SK-N-SH (cell line): ENCODE measurements around the gene FPR1.

Experiments used
- EP300 ChIP-seq, 2 experiments: IDR thresholded peaks; 2 replicates each; pipeline versions ENCODE4 v1.4.0 to v1.6.1; 2012; ENCODE audit warnings: borderline replicate concordance in 1 of 2, low read depth in 1 of 2, low read length in 1 of 2
- EZH2phosphoT487 ChIP-seq: fragments of 200-600 bp; sonication (generic); IDR thresholded peaks from 2 replicates; pipeline ENCODE4 v1.6.1; 2017; ENCODE audit warnings: low read depth, mixed run types, mild to moderate bottlenecking, antibody characterized with exemption, moderate library complexity, borderline replicate concordance
- GATA2 ChIP-seq: sonication (generic); formaldehyde crosslinking; IDR thresholded peaks from 2 replicates; pipeline ENCODE4 v1.5.0; 2020; ENCODE audit warnings: mild to moderate bottlenecking, missing genetic modification reagents
- JUND ChIP-seq: IDR thresholded peaks from 2 replicates; pipeline ENCODE4 v1.4.0; 2012
- POLR2AphosphoS5 ChIP-seq: IDR thresholded peaks from 2 replicates; pipeline ENCODE4 v1.6.1; 2012; ENCODE audit warnings: low read depth, low read length
- RFX5 ChIP-seq: IDR thresholded peaks from 2 replicates; pipeline ENCODE4 v1.6.1; 2012; ENCODE audit warnings: mild to moderate bottlenecking, improper control_type of control experiment, low read length
- SIN3A ChIP-seq: IDR thresholded peaks from 2 replicates; pipeline ENCODE4 v1.6.1; 2012; ENCODE audit warnings: low read depth, mild to moderate bottlenecking, low read length, moderate library complexity, borderline replicate concordance
- TCF12 ChIP-seq: IDR thresholded peaks from 2 replicates; pipeline ENCODE4 v1.4.0; 2012
- YY1 ChIP-seq: IDR thresholded peaks from 2 replicates; pipeline ENCODE4 v1.4.0; 2012; ENCODE audit warnings: low read depth, mild to moderate bottlenecking
- TF ChIP-seq, protein P1 (sequence below): fragments of 200-600 bp; sonication (generic); IDR thresholded peaks from 2 replicates; pipeline ENCODE4 v1.6.1; 2017; ENCODE audit warnings: antibody characterized with exemption, mild to moderate bottlenecking, moderate library complexity
- TF ChIP-seq, protein P2 (sequence below): IDR thresholded peaks from 2 replicates; pipeline ENCODE4 v1.4.0; 2012; ENCODE audit warnings: low read depth, borderline replicate concordance
- TF ChIP-seq, protein P3 (sequence below): fragments of 150-350 bp; IDR thresholded peaks from 2 replicates; pipeline ENCODE4 v1.6.1; 2017; ENCODE audit warnings: antibody characterized with exemption, low read length, low read depth, borderline replicate concordance
- TF ChIP-seq, protein P4 (sequence below): IDR thresholded peaks from 2 replicates; pipeline ENCODE4 v1.6.1; 2012; ENCODE audit warnings: mild to moderate bottlenecking, low read depth, low read length, moderate library complexity

DNA sequence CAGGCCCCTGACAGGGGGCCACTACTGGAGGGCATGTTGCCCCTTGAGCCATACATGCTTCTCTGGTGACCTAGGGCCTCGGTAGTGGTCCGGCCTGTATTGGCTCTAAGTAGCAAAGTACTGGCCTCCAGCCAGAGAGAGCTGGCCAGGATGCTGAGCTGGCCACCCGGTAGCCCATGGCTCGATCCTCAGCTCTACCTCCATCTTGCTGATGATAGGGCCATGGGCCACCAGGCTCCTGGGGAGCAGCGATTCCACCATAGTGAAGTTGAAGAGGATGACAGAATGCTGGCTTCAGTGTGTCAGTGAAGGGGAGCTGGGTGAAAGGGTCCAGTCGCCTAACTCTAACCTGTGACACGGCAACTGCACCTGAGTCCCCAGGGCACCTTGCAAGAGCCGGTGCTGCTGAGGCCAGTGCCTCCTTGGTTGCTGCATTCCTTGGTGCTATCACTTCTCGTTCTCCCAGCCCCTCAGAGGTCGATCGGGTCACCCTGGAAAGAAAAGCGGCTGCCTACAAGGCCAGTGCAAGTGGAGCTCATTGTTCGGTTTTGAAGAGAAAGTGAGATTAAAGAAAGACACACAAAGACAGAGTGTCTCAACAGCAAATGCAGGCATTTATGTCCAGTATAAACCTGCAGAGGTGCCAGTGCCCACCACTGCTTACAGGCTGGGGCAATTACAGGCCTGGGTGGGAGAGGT, 48.2 kb upstream of the FPR1 start:
- TF ChIP-seq, protein P1, sequence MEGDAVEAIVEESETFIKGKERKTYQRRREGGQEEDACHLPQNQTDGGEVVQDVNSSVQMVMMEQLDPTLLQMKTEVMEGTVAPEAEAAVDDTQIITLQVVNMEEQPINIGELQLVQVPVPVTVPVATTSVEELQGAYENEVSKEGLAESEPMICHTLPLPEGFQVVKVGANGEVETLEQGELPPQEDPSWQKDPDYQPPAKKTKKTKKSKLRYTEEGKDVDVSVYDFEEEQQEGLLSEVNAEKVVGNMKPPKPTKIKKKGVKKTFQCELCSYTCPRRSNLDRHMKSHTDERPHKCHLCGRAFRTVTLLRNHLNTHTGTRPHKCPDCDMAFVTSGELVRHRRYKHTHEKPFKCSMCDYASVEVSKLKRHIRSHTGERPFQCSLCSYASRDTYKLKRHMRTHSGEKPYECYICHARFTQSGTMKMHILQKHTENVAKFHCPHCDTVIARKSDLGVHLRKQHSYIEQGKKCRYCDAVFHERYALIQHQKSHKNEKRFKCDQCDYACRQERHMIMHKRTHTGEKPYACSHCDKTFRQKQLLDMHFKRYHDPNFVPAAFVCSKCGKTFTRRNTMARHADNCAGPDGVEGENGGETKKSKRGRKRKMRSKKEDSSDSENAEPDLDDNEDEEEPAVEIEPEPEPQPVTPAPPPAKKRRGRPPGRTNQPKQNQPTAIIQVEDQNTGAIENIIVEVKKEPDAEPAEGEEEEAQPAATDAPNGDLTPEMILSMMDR: no peak
- TF ChIP-seq GATA2 (CRISPR knock-in tag) (no peak), EP300 (IDR thresholded peaks at IDR 0.05; ENCODE audit: borderline replicate concordance in 1 of 2, low read depth in 1 of 2, low read length in 1 of 2) (no peak), JUND (no peak), EZH2phosphoT487 (no peak), SIN3A (no peak), TCF12 (no peak), POLR2AphosphoS5 (no peak), RFX5 (no peak), YY1 (no peak)
- TF ChIP-seq, protein P2, sequence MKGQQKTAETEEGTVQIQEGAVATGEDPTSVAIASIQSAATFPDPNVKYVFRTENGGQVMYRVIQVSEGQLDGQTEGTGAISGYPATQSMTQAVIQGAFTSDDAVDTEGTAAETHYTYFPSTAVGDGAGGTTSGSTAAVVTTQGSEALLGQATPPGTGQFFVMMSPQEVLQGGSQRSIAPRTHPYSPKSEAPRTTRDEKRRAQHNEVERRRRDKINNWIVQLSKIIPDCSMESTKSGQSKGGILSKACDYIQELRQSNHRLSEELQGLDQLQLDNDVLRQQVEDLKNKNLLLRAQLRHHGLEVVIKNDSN: no peak
- TF ChIP-seq, protein P3, sequence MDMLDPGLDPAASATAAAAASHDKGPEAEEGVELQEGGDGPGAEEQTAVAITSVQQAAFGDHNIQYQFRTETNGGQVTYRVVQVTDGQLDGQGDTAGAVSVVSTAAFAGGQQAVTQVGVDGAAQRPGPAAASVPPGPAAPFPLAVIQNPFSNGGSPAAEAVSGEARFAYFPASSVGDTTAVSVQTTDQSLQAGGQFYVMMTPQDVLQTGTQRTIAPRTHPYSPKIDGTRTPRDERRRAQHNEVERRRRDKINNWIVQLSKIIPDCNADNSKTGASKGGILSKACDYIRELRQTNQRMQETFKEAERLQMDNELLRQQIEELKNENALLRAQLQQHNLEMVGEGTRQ: no peak
- TF ChIP-seq, protein P4, sequence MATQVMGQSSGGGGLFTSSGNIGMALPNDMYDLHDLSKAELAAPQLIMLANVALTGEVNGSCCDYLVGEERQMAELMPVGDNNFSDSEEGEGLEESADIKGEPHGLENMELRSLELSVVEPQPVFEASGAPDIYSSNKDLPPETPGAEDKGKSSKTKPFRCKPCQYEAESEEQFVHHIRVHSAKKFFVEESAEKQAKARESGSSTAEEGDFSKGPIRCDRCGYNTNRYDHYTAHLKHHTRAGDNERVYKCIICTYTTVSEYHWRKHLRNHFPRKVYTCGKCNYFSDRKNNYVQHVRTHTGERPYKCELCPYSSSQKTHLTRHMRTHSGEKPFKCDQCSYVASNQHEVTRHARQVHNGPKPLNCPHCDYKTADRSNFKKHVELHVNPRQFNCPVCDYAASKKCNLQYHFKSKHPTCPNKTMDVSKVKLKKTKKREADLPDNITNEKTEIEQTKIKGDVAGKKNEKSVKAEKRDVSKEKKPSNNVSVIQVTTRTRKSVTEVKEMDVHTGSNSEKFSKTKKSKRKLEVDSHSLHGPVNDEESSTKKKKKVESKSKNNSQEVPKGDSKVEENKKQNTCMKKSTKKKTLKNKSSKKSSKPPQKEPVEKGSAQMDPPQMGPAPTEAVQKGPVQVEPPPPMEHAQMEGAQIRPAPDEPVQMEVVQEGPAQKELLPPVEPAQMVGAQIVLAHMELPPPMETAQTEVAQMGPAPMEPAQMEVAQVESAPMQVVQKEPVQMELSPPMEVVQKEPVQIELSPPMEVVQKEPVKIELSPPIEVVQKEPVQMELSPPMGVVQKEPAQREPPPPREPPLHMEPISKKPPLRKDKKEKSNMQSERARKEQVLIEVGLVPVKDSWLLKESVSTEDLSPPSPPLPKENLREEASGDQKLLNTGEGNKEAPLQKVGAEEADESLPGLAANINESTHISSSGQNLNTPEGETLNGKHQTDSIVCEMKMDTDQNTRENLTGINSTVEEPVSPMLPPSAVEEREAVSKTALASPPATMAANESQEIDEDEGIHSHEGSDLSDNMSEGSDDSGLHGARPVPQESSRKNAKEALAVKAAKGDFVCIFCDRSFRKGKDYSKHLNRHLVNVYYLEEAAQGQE: no peak
